HG03108 (cell line): ENCODE results near the gene EMD.
A peak's percentile ranks its signal among the peaks of the same experiment; 100 is the strongest.

Experiments used
- ATAC-seq: cut with Tn5 transposase; IDR thresholded peaks from one replicate; pipeline ENCODE4 v1.9.1; 2021; ENCODE audit warnings: moderate library complexity; ENCODE audit not compliant: unreplicated experiment

Gene EMD

DNA sequence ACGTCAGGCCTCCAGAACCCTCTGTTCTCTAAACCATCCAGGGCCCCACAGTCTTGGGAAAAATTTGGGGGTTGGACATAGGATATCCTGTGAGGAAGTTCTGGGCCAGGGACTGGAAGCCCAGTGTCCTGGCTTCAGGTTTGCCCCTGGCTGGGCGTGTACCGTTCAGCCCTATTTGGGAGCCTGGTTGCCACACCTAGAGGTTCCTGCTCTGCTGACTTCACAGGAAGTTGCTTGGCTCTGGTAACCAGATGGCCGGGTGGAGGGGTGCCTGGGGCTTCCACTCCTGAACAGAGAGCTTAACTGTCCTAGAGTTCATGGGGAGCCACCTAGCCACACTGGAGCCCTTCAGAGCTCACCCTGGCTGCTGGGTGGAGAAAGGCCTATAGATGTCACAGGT is 33.4 kb downstream of the EMD start:
- no peak for ATAC-seq

DNA sequence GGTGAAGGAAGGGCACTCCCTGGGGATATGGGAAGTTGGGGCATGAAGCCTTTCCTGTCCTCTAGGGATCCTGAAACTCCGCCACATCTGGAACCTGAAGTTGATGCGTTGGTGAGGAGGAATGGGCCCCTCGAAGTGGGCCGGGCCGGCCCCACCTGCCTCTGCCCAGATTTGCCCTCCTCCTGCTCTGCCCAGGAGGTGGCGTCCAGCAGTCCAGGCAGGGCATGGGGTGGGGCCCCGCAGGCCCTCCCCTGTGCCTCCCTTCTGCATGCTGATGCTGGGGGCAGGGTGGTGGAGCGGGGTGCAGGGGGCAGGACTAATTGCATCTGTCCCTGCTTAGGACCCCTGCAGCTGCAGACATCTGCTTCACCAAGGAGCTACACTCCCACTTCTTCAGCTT is 34.0 kb downstream of the EMD start:
- no peak for ATAC-seq

DNA sequence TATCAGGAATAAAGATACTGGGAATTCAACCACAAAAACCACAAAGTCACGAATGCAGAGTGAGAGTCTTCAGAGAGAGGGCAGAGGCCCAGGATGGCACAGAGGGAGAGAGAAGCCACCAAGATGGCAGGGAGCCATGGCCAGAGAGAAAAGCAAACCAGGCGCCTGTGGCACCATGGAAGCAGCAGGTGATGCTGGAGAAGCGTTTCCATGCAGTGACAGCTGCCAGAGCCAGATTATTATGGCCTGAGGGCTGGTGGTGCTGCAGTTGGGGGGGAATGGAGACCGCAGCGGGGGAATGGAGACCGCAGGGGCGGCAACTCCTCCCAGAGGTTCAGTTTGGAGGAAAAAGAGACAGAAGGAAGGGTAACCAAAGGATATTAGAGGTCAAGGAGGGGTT is 38.1 kb downstream of the EMD start:
- ATAC-seq, result no peak

DNA sequence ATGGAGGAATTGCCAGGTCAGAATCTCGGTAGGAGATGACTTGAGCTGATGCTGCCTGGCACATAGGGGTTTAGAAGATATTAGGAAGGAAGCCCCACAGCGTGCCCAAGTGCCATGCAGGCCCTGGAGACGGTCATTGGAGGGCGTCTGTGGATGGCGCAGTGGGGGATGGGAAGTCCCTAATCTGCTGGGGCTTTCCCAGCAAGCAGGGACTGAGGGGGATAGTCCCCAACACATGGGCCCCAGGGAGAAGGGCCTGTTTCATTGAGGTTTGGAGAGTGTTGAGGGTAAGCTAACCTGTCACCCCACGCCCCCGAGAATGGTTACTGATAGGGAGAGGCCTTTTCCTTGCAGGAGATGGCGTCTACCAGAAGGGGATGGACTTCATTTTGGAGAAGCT is 40.1 kb downstream of the EMD start:
- no peak for ATAC-seq

DNA sequence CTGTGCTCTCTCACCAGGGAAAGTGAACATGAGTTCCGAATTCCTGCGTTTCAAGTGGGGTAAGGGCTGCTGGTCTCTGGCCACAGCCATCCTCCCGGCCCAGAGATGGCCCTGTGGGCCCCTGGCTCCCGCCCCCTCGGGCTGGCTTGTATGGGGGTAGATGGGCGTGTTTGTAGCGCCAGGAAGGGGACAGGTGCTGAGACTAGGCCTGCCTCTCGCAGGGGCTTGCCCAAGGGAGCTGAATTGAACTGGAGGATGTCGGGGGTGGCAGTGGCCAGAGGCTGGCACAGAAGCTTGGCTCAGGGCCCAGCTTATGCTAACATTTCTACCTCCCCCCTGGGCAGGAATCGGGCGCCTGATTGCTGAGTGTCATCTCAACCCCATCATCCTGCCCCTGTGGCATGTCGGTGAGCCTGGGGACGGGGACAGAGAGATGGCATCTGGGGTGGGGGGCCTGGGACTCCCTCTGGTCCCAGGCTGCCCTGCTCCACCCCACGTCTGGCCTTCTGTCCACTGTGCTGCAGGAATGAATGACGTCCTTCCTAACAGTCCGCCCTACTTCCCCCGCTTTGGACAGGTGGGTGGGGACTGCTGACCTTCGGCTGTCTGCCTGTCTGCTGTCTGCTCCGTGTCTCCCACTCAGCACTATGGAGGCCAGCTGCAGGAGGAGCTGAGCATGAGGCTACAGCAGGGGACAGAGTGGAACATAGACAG is 40.8 kb downstream of the EMD start:
- no peak for ATAC-seq

DNA sequence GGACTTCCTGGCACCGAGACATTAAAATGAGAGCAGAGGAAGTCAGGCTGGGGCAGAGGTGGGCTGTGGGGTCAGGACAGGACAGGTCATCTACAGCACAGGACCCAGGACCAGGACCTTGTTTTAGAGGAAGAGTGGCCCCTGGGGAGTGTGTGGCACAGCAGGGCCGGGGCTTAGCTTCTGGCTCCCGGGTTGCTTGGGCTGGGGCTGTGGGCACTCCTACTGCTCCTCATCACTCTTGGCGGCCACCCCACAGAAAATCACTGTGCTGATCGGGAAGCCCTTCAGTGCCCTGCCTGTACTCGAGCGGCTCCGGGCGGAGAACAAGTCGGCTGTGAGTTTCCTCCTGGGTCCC is 41.3 kb downstream of the EMD start:
- ATAC-seq, result no peak

DNA sequence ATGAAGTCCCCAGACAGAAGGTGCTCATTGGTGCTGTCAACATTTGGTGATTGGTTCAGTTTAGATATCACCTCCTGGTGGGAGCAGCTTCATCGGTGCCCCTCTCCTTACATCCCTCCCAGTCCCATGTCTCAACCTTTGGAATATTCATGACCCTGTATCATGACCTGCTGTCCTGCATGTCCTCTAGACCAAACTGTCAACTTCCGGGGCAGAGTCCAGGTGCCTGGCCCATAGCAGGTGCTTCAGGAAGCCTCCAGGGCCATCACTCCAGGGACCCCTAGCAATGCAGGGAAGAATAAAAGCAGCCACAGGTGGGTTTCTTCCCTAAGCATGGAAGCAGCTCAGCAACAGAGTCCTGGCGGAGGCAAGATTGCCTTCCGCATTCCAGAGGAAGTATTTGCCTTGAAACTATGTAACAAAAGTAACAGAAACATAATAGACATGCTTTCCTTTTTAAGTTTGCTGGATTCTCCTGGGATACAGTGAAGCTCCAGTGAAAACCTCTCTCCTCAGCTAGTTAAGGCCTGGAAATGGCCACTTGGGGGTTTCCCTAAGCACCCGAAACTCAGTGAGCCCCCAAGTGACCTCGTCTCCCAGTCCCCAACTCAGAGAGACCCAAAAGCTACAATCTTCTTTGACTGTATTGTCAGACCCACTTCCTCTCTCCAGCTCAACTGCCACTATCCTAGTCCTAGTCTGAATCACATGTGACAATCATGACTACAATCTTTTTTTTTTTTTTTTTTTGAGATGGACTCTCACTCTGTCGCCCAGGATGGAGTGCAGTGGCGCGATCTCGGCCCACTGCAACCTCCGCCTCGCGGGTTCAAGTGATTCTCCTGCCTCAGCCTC is 48.0 kb downstream of the EMD start:
- no peak for ATAC-seq

DNA sequence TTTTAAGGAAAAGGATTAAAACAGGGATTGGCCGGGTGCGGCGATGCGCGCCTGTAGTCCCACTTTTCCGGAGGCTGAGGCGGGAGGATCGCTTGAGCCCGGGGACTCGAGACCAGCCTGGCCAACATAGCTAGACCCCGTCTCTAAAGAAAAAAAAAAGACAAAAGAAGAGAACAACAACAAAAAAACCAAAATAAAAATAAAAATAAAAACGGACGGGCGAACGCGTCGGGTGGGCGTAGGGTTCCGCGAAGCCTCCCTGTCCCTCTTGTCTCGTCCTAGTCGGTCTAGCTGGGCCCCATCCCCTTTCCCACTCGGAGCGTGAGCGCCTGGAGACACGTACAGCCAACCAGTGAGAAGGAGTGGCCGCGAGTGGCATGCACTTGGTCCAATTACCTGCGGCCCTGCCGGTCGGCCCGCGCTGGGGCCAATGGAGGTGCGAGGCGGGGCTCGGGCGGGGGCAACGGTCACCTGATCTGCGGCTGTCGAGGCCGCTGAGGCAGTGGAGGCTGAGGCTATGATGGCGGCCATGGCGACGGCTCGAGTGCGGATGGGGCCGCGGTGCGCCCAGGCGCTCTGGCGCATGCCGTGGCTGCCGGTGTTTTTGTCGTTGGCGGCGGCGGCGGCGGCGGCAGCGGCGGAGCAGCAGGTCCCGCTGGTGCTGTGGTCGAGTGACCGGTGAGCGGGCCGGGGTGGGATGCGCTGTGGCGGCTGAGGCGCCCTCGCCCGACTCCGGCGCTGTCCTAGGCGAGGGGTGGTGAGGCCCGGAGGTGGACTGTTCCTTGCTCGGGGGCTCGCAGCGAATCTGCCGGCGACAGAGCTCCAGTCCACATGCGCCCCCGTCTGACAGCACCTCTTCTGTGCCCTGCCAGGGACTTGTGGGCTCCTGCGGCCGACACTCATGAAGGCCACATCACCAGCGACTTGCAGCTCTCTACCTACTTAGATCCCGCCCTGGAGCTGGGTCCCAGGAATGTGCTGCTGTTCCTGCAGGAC is 49.4 kb downstream of the EMD start, which contains the start of gene ATP6AP1:
TSS of gene ATP6AP1 (plus strand) at position 502 of the 996 bp plus-strand sequence. CDS start at position 518, 16 bp downstream.
- peak; percentile 97 for ATAC-seq

DNA sequence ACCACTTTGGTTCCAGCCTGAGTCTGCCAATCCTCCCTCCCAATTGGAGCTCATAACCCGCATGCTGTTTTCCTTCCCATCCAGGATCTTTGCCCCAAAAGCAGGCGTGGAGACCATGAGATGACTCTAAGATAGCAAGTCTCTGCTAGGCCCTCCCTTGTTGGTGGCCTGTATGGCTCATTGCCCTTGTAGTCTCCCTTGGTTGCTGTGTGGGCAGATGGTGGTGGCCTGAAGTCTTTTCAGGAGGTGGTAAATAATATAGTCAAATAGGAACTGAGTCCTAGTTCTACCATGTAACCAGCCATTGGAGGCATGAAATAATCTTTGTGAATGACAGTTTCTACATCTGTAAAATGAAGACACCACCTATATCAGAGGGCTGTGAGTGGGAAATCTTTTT is 50.6 kb downstream of the EMD start:
- ATAC-seq, result no peak

DNA sequence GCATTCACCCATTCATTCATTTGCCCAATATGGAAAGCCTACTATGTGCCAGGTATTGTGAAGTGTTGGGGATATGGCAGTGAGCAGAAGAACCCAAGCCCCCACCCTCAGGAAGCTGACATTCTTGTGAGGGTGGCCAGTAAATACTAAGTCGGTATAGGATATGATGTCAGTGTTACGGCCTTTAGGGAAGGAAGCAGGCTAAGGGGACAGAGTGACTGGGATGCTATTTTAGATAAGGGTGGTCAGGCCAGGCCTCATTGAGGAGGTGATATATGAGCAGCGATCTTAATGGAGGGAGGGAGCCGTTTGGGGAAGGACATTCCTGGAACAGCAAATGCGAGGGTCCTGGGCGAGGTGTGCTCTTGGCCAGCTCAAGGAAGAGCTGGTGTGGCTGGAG is 51.4 kb downstream of the EMD start:
- ATAC-seq, result no peak

DNA sequence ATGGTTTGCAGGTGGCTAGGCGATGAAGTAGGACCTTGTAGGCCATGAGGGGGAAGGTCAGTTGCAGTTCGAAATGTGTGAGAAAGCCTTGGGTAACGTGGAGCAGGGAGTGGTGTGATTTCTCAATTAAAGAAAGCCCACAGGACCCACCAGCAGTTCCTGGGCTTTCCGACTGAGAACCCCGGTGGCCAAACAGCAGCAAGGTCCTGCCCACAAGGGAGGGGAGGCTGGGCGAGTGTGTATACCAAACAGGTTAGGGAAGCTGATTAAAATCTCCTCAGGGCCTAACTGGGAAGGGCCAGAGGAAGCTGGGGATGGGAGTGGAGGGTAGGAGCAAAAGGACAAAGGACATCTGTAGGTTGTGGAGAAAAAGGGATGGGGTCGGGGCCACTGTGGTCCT is 51.8 kb downstream of the EMD start:
- no peak for ATAC-seq
